GM18507 (cell line): ENCODE results near the gene PLCD1.
A peak's percentile ranks its signal among the peaks of the same experiment; 100 is the strongest.
"Not testable (repeated sequence)": the region's sequence is repeated elsewhere in the genome, so short reads cannot be mapped to it uniquely, and the experiment has no call there.

Source experiments
- DNase-seq: peaks from one replicate; pipeline ENCODE4 v3.0.0; 2011; ENCODE audit warnings: low read depth; ENCODE audit not compliant: insufficient read length; ENCODE audit errors: extremely low spot score
- FAIRE-seq: peaks from 2 replicates; lab custom pipeline; 2011; peaks lifted over from hg19 to GRCh38; lab: Jason Lieb, UNC

The PLCD1 gene

GRCh38 chr3:38039101-38039898 lies 9.9 kb upstream of the PLCD1 start, which contains the start of gene DLEC1:
DLEC1 (plus strand) TSS chr3:38039208; CDS start chr3:38039226, 18 bp downstream.
- FAIRE-seq = peak; percentile 82
- peak; percentile 72 for DNase-seq

GRCh38 chr3:38038447-38038911 lies 9.0 kb upstream of the PLCD1 start:
- no peak for DNase-seq
- no peak for FAIRE-seq

DNA sequence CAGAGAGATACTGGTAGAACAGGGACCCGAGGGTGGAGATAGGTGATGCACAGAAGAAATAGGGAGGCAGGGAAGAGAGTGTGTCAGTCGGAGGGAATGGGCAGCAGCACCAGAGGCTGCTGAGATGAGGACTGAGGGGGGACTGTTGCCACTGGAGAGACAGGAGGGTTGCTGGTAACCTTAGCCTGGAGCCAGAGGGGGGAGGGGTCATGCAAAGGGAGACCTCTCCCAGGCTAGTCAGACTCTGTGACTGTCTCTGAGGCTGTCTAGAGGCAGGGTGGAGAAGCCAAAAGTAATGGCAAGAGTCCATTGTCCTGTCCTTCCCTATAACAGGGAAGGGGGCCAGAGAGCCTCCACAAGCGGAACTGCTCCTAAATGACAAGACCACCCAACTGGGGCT lies 7.5 kb upstream of the PLCD1 start:
- DNase-seq (no peak), FAIRE-seq (no peak)

- DNase-seq (no peak), FAIRE-seq (no peak)
Observed at GRCh38 chr3:38036286-38036685, 6.8 kb upstream of the PLCD1 start.

DNA sequence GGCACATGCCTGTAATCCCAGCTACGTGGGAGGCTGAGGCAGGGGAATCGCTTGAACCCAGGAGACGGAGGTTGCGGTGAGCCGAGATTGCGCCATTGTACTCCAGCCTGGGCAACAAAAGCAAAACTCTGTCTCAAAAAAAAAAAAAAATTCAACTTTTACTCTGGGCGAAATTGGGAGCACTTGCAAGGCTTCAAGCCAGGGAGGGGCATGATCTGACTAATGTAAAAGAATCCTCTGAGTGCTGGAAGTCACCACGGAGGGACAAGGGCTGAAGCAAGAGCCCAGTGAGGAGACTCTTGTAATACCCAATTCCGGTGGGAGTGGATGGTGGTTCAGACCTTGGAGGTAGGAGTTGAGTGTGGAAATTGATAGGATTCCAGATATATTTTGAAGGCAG lies 4.9 kb upstream of the PLCD1 start:
- FAIRE-seq, DNase-seq: not testable (repeated sequence)

- not testable (repeated sequence) for FAIRE-seq, DNase-seq
Observed at GRCh38 chr3:38033586-38033985, 4.1 kb upstream of the PLCD1 start.

GRCh38 chr3:38032328-38032865 lies 3.0 kb upstream of the PLCD1 start:
- FAIRE-seq (no peak), DNase-seq (no peak)

DNA sequence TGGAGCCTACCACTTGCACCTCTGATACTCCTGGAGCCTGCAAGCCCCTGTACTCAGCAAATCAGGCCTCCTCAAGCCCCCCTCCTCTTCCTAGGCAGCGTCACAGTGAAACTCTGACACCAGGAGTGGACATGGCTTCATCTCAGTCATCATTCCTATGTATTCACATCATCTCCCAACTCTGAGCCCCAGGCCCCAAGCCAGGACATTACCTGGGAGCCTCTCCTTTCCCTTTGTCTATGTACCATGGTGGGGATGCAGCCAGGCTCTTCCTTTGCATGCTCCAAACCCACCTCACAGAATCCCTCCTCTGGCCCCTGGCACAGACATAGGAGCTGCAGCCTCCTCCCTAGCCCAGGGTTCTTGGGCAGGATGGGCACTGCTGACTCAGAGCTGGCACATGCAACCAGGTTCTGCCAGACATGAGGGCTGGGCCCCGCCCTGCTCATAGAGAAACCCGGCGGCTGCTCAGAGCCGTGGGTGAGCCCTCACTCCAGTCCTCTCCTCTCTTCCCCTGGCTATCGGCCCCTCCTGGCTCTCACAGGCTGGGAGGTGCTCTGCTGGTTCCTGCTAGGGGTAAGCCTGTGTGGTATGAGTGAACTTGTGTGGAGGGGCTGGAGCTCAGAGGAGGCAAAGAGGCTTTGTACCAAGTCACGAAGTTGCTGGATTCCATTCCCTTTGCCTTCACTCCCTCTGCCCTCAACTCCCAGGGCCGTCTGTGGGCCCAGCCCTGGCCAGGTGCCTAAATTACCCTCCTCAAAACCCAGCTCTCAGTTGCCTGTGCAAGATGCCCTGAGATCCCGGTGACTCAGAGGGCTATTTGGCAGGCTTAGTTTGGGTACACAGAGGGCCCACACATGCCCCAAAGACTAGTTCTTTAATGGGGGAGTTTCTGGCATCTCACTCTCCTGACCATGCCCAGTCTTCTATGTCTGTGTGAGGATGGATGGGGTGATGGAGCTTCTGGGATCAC lies 1.9 kb upstream of the PLCD1 start:
- no peak for DNase-seq
- no peak for FAIRE-seq

DNA sequence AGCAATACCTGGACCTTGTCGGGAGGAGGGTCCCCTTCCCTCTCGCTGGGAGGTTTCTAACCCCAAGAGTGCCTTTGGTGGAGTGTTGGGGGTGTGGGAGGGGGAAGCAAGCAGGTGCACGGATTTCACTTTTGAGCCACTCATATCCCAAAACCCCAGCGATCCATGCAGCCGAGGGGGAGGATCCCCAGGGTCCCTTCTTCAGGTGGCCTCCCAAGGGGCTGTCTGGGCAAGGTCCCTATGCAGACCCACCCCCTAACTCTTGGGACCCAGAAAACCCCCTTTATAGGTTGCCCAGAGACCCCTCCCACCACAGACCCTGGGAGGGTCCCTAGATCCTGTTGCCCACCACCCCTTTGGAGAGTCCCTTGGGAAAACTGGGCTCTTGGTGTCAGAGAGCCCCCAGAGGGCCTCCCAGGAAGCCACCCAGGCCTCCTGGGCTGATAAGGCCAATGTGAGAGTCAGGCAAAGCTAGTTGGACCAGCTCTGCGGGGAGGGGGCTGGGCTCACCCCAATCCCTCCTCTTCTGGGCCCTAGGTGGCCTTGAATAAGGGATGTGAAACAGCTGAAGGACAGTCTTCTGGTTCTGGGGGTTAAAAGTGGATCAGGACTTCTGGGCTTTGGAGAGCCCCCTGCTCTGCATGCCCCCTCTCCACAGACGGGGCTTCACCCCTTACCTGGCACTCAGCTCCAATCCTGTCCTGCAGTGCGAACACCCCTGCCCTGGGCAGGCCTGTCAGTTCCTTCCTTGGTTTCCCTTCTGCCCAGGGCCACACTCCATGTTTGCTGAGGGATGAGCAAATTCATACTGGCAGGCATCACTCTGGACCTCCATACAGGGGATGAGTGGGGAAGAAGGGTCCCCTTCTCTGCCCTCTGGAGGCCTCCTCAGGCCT lies 932 bp upstream of the PLCD1 start:
- FAIRE-seq (no peak), DNase-seq (no peak)

GRCh38 chr3:38028621-38029361 lies 651 bp downstream of the PLCD1 start:
- no peak for DNase-seq
- FAIRE-seq = no peak

DNA sequence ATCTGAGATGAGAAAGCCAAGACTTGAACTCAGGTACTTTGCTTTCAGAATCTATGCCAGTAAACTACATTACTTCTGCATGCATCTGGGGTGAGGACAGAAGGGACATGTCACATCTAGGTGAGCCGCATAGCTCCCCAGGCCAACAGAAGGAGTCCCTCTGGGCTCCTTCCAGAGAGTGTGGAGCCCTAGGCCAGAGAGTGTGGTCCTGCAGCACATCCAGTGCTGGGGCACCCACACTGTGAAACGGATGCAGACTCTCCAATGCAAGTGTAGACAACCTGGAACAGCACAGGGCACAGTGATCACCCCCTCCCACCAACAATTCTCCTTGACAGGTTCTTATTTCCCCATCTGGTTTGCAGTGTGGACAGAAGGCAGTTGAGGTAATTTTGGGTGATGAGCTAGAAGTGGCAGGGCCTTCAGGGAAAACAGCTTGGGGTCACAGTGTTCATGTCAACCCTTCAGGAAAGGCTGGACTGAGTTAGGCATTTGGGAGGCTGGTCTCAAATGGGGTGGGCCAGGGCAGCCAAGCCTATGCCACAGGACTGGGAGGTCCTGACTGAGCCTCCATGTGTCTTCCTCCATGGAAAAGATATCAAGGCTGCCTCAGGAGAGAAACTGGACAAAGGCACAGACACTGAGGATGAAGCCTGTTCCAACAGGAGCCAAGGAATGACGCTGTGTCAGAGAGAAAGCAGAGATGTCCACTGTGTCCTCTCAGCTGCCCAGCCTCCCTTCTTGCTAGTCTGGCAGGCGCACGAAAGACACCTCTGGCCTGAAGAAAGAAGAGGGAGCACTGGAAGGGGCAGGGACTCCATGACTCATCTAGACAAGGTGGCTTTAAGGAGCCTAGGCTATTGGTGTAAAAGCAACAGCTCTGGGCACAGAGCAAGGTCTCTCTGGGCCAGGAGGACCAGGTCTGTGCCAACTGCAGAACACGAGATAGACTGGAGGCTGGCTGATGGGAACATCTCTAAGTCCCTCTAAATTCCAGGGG lies 1.7 kb downstream of the PLCD1 start:
- FAIRE-seq (no peak), DNase-seq (no peak)

- DNase-seq (no peak), FAIRE-seq (no peak)
Observed at GRCh38 chr3:38026856-38027255, 2.6 kb downstream of the PLCD1 start.

DNA sequence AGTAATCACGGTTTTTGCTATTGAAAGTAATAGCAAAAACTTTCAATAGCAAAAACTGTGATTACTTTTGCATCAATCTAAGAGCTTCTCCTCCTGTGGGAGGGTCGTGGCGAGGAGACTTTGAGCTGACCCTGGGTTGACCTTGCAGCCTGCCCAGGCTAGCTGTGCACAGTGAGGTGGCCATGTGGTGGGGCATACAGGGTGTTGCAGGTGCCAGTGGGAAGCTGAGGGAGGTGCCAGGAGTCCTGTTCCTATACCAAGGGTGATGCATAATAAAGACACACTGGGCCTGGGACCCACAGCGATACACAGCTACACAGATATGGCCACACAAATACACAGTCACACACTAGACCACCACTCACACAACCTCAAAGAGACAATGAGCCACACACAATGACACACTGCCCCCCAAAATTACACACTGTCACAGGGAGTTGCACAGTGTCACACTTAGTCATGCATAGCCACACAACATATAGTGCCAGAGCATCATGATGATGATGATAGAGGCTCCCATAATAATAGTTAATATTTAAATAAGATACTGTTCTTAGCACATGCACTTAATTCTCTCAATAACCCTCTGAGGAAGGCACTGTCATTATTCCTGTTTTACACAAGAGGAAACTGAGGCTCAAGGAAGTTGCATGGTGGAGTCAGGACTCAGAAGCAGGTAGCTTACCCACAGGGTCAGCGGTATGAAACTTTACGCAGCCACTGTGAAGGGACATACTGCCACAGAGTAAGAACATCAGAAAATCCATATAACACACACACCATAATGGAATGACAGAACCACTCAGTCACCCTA lies 6.3 kb downstream of the PLCD1 start:
- DNase-seq (no peak), FAIRE-seq (no peak)

DNA sequence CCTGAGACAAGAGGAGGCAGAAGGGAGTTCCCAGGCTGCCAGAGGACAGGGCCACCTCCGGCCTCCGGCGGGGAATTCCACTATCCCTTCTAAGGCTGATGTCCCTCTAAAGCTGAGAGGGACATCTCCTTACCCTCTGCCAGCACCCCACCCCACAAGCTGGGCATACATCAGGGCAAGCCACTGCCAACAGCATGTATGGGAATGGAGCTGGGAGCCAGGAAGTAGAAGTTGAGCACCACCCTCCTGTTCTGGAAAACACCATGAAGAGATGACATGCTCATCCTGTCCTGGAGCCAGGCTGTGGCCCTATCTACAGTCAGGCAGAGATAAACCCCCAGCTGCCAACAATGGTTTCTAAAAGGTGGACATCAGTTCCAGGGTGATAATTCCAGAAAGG lies 7.1 kb downstream of the PLCD1 start:
- no peak for FAIRE-seq

GRCh38 chr3:38021196-38021595 lies 8.2 kb downstream of the PLCD1 start:
- FAIRE-seq = no peak
- DNase-seq = no peak

More for the DNA sequence above, 7.1 kb downstream of the PLCD1 start:
- no peak for DNase-seq

DNA sequence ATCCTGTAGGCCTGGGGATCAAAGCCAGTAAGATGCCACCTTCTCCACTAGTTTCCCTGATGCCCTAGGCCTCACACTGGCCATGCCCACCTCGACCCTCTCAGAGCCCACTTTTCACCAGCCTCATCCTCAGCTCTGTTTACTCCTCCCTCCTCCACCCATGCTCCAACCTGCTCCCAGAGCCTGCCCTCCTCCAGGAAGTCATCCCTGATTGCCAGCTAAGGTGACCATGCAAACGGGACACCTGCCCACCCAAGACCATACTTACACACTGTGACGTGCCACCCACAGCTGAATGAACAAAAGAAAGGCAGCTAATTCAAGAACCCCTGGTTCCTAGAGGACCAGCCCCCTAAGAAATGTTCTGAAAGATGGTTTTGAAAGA lies 9.1 kb downstream of the PLCD1 start:
- FAIRE-seq = no peak
- DNase-seq = no peak
